Activated CD8-positive, alpha-beta T cell treated with anti-CD3 and anti-CD28 coated beads for 36 hours (primary cell): ENCODE data around the gene KATNA1. TPM values are rescaled to one million over a fixed set of nuclear protein-coding genes. Genes with fewer than 3 reads are reported as not detected.

Experiments used
- ATAC-seq: fragments of 200-7000 bp; cut with Tn5 transposase; one replicate; pipeline ENCODE4 v1.10.0; 2021; ENCODE audit warnings: mild to moderate bottlenecking, moderate library complexity
- CTCF ChIA-PET: fragments of 350-600 bp; sonication (Branson Sonifier 250); formaldehyde crosslinking; loops from one replicate; lab custom pipeline; 2021; ENCODE audit warnings: antibody characterized with exemption; lab: Charles Lee
- POLR2A ChIA-PET: fragments of 350-600 bp; sonication (Branson Sonifier 250); formaldehyde crosslinking; loops from one replicate; lab custom pipeline; 2021; ENCODE audit warnings: antibody characterized with exemption; lab: Charles Lee
- DNase-seq: peaks from one replicate; pipeline ENCODE4 v3.0.0-alpha.2; 2020
- H3K27ac Mint-ChIP-seq: one replicate; pipeline ENCODE4 v1.8.0; 2021; ENCODE audit warnings: mild to moderate bottlenecking, mixed read lengths
- H3K27me3 Mint-ChIP-seq: one replicate; pipeline ENCODE4 v1.8.0; 2021; ENCODE audit warnings: mixed read lengths
- H3K36me3 Mint-ChIP-seq: one replicate; pipeline ENCODE4 v1.8.0; 2021; ENCODE audit warnings: low read depth, mixed read lengths
- H3K4me1 Mint-ChIP-seq: one replicate; pipeline ENCODE4 v1.8.0; 2021; ENCODE audit warnings: low read depth, mixed read lengths
- H3K4me3 Mint-ChIP-seq: one replicate; pipeline ENCODE4 v1.8.0; 2021; ENCODE audit warnings: mild to moderate bottlenecking, moderate library complexity, mixed read lengths
- H3K9me3 Mint-ChIP-seq: one replicate; pipeline ENCODE4 v1.8.0; 2021; ENCODE audit warnings: mixed read lengths
- intact Hi-C: fragments of 100-400 bp; cut with micrococcal nuclease; formaldehyde crosslinking; loops from one replicate; pipeline ENCODE4 v1.10.0; 2022
- total RNA-seq, 2 experiments: library from RNA; stranded (reverse); gene quantifications; one replicate each; pipeline ENCODE4 v1.2.3, GENCODE V29; 2021
- TF ChIP-seq, protein P1 (sequence below): fragments of 200-600 bp; IDR thresholded peaks from one replicate; pipeline ENCODE4 v1.8.0; 2022; ENCODE audit warnings: antibody characterized with exemption, mild to moderate bottlenecking

The KATNA1 gene
- total RNA-seq, 2 experiments from 2014 or later, result 18.8 to 19.7 TPM

DNA sequence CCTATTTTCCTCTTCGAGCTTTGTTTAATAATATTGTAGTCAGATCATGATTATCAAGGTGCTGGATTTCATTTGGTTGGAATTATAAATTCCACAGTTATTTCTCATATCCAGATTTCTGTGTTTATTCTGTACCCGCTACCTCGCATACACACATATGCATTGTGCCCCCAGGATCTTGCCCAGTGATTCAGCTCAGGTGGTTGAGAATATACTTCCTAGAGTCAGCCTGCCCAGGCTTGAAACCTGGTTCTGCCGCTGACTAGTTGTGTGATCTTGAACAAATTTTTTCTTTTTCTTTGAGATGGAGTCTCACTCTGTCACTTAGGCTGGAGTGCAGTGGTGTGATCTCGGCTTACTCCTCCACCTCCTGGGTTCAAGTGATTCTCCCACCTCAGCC is 67.6 kb downstream of the KATNA1 start:
- ChIA-PET POLR2A (interaction anchor here (0.6 kb wide), 1 partner anchor 98 kb away, joined by 4 read pairs; no protein-coding TSS in a partner anchor), CTCF (no interaction called here)
- Mint-ChIP-seq H3K36me3 (peaks cover 18% of the 10 kb centered on the region), H3K4me3 (no peak overlapping the region), H3K27ac (no peak overlapping the region), H3K9me3 (no peaks in the 10 kb centered on the region), H3K4me1 (no peaks in the 10 kb centered on the region), H3K27me3 (no peaks in the 10 kb centered on the region)
- TF ChIP-seq, protein P1, sequence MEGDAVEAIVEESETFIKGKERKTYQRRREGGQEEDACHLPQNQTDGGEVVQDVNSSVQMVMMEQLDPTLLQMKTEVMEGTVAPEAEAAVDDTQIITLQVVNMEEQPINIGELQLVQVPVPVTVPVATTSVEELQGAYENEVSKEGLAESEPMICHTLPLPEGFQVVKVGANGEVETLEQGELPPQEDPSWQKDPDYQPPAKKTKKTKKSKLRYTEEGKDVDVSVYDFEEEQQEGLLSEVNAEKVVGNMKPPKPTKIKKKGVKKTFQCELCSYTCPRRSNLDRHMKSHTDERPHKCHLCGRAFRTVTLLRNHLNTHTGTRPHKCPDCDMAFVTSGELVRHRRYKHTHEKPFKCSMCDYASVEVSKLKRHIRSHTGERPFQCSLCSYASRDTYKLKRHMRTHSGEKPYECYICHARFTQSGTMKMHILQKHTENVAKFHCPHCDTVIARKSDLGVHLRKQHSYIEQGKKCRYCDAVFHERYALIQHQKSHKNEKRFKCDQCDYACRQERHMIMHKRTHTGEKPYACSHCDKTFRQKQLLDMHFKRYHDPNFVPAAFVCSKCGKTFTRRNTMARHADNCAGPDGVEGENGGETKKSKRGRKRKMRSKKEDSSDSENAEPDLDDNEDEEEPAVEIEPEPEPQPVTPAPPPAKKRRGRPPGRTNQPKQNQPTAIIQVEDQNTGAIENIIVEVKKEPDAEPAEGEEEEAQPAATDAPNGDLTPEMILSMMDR, result no peak
- intact Hi-C loops, result no loop called here
- no peak for ATAC-seq
- DNase-seq, result no peak

- CTCF ChIA-PET, result no interaction called here
- peaks cover 2% of the 10 kb centered on the region for H3K36me3 Mint-ChIP-seq
- TF ChIP-seq, protein P1, result no peak
- intact Hi-C loops, result no loop called here
- POLR2A ChIA-PET, result interaction anchor here (1.3 kb wide), 1 partner anchor 22 kb away, joined by 7 read pairs; the partner anchor contains the start of gene PPIL4
- H3K27ac Mint-ChIP-seq, result no peak overlapping the region
- peaks cover 33% of the 10 kb centered on the region for H3K4me1 Mint-ChIP-seq
- no peaks in the 10 kb centered on the region for H3K27me3 Mint-ChIP-seq
- H3K4me3 Mint-ChIP-seq, result peak overlapping the region; percentile 93
- ATAC-seq, result no peak
- no peak for DNase-seq
- H3K9me3 Mint-ChIP-seq, result no peaks in the 10 kb centered on the region
These were observed 80.4 kb downstream of the KATNA1 start for GRCh38 chr6:149567945-149568585.

- peaks cover 33% of the 10 kb centered on the region for H3K4me1 Mint-ChIP-seq
- no peaks in the 10 kb centered on the region for H3K9me3 Mint-ChIP-seq
- peak overlapping the region; percentile 86 for H3K27ac Mint-ChIP-seq
- H3K4me3 Mint-ChIP-seq, result peak overlapping the region; percentile 93
- DNase-seq (peak; percentile 11), ATAC-seq (no peak)
- ChIA-PET CTCF (no interaction called here), POLR2A (interaction anchor here (1.2 to 1.3 kb wide), 2 partner anchors 13 to 21 kb away, joined by 5 to 7 read pairs; partner anchors contain the start of gene PPIL4)
- TF ChIP-seq, protein P1, result no peak
- H3K27me3 Mint-ChIP-seq, result no peaks in the 10 kb centered on the region
- intact Hi-C loops, result no loop called here
- H3K36me3 Mint-ChIP-seq, result no peaks in the 10 kb centered on the region
These were observed 81.3 kb downstream of the KATNA1 start for GRCh38 chr6:149567194-149567586.

- Mint-ChIP-seq H3K36me3 (no peaks in the 10 kb centered on the region), H3K27ac (peak overlapping the region; percentile 86), H3K4me1 (peaks cover 33% of the 10 kb centered on the region), H3K4me3 (peak overlapping the region; percentile 93), H3K9me3 (no peaks in the 10 kb centered on the region), H3K27me3 (no peaks in the 10 kb centered on the region)
- ChIA-PET POLR2A (interaction anchor here (0.6 to 1.2 kb wide), 3 partner anchors 13 to 440 kb away, joined by 3 to 5 read pairs (median 4); no protein-coding TSS in a partner anchor), CTCF (no interaction called here)
- ATAC-seq, result peak; percentile 13
- intact Hi-C loops, result no loop called here
- peak; percentile 70 for DNase-seq
- TF ChIP-seq, protein P1, result no peak
These were observed 81.9 kb downstream of the KATNA1 start for GRCh38 chr6:149566410-149567193.
